GM18873 (cell line): Measurements from ENCODE around the gene FAM3A.
"Not testable (repeated sequence)": the region's sequence is repeated elsewhere in the genome, so short reads cannot be mapped to it uniquely, and the experiment has no call there.

Experiments
- ATAC-seq: cut with Tn5 transposase; IDR thresholded peaks from one replicate; pipeline ENCODE4 v1.9.1; 2021; ENCODE audit warnings: mild to moderate bottlenecking, moderate library complexity, moderate number of reproducible peaks; ENCODE audit not compliant: unreplicated experiment, low FRiP score

Gene FAM3A, protein sequence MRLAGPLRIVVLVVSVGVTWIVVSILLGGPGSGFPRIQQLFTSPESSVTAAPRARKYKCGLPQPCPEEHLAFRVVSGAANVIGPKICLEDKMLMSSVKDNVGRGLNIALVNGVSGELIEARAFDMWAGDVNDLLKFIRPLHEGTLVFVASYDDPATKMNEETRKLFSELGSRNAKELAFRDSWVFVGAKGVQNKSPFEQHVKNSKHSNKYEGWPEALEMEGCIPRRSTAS

DNA sequence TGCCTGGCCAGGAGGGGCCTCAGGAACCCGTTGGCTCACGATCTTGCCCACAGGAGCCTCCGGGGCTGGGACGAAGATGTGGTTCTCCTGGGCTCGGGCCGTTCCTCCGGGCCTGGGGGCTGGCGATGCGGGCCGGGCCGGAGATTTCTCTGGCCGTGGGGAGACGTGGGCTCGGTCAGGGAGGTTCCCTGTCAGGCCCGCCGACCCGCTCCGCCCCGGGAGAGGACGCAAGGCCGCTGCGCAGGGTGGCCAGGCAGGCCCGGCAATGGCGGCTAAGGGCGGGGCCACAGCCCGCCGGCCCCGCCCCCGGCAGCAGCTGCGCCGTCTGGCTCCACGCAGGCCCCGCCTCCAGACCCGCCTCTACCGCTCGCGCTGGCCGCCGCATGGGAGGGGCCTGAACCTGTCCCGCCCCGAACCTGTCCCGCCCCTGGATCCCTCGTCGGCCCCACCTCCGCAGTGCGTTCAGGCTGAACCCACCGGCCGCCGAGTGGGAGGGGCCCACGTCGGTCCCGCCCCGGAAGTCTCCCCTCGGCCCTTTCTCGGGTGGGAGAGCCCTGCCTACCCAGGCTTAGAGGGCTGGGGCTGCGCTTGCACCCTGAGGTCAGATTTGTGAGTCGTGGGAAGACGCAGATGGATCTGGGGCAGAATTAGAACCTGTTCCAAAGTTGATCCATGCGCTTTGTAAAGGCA, at the start of gene FAM3A:
TSS of gene FAM3A (minus strand) at position 267 of the 690 bp plus-strand sequence. CDS start 460 bp downstream, outside the sequence.
- ATAC-seq: peak; percentile 69

DNA sequence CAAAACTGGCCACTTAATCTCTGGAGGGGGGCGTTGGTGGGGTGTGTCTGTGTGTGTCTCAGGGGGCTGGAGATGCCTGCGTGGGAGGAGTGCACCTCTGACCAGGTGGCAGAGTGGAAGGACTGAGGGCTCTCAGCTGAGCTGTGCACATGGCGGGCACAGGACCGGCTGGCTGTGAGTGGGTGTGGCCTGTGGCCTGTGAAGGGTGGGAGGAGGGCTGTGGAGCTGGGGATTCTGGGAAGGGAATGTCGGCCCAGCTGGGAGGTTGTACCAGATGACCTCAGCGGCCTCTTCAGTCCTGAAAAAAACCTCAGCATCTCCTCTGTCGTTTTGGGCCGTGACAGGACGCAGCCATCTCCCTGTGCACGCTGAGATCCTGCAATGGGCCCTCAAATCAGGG, 46.3 kb upstream of the FAM3A start:
- not testable (repeated sequence) for ATAC-seq

DNA sequence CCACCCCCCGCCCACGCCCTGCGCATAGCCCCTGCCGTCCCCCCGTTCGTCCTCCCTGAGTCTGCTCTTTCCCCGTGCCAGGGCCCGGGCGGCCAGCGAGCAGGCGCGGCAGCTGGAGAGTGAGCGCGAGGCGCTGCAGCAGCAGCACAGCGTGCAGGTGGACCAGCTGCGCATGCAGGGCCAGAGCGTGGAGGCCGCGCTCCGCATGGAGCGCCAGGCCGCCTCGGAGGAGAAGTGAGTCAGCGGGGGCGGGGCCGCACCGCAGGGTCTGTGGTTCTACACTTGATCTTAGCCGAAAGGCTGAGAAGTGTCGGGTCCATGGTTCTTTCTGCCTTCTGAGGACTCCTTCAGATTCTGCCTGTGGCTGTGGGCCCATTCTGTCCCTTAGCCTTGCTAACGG, 44.3 kb upstream of the FAM3A start:
- not testable (repeated sequence) for ATAC-seq

DNA sequence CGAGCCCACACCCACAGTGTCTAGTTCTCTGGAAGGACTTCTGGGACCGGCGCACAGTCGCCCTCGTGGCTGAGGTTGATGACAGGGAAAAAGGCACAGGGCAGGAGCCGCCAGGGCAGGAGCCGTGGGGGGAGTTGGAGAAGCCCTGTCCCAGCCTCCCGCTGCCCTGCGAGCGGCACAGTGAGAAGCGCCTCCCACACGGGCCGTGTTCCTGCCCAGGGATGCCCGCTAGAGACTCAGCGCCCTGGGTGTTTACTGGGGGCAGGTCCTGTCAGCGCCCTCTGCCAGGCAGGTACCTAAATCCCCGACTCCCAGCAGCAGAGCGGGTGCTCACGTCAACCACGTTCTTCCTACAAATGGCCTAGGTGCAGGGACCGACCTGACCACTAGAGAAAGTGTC, 42.9 kb upstream of the FAM3A start:
- ATAC-seq: not testable (repeated sequence)

DNA sequence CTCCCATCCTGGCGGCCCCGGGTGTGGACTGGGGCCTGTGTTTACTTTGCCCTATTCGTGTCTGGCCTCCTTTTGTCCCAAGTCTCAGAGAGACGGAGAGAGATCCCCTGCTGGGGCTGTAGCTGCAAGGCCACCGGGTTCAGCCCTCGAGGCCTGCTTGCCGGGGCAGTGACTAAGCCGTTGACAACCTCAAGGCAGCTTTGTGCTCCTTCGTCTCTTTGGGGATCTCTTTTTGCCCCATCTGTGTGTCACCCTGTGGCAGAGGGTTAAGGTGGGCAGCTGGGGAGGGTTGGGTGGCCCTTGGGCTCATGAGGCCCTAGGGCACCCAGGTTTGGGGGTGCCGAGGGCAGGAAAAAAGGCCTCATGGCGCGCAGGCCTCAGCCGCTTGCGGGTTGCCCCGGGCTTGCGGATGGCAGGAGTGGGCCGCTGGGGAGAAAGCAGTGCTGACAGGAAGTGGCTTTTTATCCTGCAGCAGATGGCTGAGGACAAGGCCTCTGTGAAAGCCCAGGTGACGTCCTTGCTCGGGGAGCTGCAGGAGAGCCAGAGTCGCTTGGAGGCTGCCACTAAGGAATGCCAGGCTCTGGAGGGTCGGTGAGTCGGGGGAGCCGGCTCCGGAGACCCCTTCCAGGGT, 42.1 kb upstream of the FAM3A start:
- ATAC-seq: not testable (repeated sequence)

DNA sequence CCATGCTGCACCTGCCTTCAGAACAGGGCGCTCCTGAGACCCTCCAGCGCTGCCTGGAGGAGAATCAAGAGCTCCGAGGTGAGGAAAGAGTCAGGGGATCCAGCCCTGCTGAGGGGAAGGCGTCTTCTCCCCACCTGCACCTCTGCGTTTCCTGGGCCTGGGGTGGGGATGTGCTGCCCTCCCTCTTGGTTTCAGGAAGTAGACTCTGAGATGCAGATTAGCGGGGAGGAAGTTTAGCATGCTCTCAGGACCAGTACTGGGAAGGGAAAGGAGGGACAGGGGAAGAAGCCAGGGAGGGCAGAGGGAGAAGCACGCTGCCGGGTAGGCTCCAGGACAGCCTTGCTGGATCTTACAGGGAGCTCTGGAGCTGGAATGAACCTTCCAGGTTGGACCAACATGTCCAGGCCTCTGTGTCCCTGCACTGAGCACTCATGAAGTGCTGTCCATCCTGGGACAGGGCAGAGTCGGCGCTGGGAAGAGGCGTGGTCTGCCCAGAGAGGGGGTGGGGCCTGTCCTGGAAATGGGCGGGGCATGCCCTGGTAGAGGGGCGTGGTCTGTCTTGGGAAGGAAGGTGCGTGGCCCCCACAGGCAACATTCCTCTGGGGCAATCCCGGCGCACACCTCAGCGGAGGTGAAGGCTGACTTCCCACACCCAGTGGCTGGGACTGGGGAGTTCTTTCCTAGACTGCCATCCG, 36.2 kb upstream of the FAM3A start:
- not testable (repeated sequence) for ATAC-seq

DNA sequence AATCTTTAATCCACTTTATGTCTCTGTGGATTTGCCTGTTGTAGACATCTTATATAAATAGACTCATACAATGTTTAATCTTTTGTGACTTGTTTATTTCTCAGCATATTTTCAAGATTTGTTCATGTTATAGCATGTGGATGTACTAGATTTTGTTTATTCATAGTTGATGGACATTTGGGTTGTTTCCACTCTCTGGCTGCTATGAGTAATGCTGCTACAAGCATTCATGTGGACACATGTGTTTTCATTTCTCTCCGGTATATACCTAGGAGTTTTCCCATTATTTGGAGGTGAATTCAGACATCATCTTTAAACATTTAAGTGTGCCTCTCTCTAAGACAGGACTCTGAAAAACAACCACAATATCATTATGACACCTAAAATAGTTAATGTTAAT, 33.7 kb upstream of the FAM3A start:
- ATAC-seq: no peak

DNA sequence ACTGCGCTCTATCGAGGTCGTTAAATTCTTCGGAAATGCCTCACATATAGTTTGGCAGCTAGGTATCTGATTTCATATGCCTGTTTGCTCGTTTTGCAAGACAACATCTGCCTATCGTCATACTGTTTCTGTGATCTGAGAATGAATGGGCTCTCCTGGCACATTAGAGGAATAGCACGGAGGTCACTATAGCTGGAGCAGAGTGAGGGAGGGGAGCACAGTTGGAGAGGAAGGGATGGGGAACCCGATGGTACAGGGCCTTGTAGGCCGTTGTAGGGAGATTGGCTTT, 31.9 kb upstream of the FAM3A start:
- ATAC-seq: no peak

DNA sequence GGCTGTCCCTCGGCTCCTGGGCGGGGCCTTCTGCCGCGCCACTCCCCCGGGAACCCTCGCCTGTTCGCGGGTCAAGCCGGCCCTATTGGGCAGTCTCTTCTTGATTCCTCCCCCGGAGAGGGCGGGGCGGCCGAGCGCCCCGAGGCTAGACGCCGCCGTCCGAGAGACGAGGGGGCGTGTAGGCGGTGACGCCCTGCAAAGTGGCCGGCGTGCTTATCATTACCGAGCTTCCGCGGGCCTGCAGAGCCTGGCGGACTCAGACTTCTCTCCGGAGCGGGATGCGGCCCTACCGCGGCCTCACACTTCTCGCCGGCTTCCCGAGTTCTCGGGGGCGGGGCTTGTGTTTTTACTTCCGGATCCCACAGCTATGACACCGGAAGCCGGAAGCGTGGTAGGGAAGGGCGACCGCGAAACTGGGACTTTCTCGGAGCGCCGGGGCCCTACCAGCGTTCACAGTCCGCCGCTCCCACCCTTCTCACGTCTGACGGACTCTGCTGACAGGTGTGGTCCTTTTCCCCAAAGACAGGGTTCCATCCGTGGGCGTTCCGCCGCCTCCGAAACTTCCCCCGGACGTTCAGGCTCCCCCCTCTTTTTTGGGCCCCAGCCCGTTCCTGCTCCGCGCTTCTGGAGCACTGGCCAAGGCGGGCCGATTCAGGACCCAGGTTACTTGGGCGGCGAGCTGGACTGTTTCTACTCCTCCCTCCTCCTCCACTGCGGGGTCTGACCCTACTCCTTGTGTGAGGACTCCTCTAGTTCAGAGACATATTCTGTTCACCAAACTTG, 31.4 kb upstream of the FAM3A start, which contains the start of gene IKBKG:
TSS of gene IKBKG (plus strand) at position 376 of the 783 bp plus-strand sequence. CDS start 4,383 bp downstream, outside the sequence.
- peak; percentile 70 for ATAC-seq

DNA sequence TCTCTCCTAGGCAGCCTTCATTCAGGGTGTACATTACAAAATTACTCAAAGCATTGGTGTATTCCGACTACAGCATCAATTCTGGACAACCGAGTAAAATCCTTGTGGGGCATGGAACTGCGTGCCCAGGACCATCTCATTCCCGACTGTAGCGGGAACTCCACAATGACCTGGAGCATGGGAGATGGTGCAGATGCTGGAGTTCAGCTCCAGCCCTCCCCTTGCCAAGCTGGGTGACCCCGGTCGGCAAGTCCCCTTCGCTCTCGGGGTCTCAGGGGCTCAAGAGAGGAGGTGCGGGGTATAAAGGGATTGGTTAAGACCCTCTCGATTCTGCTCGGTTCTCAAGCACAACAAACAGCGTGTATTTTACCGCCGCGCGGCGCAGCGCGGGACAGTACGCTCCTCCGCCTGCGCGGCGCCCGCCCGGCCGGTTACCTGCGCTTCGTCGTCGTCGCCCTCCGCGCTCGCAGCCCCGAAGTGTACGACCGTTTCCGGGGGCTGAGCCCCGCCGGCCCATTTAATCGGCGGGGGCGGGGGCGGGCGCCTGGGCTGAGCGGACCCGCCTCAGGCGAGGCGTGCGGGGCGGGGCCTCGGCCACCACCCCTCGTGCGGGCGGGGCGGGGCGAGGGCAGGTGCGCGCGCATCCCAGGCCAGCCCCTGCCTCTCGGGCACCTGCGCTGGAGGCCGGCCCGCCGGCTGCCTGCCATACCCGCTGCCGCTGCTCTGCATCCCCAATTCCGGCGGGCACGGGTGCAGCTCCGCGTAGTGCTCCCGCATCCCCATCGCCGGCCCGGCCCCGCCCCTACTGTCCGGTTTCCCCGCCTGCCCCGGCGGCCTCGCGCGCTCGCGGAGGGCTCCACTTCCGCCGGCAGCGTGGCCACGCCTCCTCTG, 30.6 kb upstream of the FAM3A start, which contains the start of gene G6PD:
TSS of gene G6PD (minus strand) at position 493 of the 891 bp plus-strand sequence. CDS start 691 bp downstream, outside the sequence.
- peak; percentile 41 for ATAC-seq

DNA sequence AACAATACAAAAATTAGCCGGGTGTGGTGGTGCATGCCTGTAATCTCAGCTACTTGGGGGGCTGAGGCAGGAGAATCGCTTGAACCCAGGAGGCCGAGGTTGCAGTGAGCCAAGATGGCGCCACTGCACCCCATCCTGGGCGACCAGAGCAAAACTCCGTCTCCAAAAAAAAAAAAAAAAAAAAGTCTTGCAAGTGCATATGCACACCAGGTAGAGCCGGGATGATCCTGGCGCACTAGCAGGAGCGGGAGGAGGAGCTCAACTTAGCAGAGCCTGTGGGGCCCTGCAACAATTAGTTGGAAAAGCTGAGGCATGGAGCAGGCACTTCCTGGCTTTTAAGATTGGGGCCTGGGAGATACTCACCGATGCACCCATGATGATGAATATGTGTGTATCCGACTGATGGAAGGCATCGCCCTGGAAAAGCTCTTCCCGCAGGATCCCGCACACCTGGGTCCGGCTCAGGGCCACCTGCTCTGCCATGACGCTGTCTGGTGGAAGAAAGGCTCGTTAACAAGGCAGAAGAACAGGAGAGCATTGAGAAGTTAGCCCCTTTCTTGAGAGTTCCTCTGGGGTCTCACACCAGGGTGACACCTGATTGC, 29.7 kb upstream of the FAM3A start:
- no peak for ATAC-seq

DNA sequence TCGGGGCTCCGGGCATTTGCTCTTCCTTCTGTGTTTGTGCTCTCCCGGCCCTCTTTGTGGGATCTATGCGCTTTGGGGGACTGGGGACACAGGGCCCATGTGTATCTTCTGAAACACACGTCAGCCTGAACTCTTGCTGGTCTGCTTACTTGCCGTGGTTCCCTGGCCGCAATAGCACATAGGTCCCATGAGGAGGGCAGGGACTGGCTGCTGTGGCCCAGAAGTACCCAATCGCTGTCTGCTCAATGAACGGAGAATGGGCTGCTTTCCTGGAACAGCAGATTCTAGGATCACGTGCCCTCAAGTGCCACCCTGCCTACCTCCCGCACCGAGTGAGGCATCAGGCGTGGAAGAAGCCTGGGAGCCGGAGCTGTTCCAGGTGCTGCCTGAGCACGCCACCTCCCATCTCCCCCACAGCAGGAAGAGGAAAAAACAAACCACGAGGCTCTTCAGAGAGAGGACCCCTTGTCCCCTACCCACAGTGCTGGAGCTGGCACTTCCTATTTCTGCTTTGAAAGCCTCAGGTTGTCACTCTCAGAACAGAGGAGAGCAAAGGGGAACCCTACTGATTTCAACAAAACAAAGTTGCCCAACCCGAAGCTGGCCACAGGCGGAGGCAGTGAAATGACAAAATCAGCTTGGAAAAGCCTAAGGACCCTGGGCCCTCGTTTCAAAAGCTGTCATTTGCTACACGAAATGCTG, 26.8 kb upstream of the FAM3A start:
- ATAC-seq: no peak

DNA sequence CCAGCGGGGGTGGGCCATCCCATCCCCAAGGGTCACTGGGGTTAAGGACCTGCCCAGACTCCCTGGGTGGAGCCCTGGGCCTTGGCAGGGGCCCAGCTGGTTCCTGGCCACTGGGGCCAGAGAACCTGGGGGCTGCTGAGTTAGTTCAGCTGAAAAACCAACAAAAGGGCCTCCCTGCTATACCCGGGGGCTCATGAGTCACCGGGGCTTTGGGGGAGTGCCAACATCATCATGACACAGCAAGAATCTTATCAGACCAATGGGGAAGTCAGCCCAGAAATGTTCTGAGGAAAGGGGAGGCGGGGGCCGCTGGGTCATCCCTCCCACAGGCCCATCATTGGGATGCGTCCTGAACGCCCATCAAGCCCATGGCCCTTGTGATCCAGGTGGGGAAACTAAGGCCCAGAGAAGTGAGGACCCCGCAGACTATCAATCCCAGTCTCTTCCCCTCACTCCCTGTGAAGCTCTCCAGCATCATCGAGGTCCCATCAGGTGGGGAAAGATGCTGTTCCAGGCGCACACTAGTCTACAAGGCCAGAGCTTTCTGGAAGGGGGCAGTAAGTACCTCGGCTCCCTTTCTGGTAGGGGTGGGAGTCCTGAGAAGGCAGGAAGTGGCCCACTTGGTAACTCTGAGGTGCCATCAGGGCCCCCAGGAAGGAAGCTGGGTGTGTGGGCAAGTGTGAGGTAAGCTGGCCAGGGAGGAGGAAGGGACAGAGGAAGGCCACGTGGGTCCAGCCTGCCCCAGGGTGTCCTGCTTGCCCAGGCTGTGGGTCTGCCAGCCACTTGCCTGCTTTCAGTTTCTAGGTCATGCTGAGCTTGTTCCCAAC, 26.1 kb upstream of the FAM3A start:
- no peak for ATAC-seq

DNA sequence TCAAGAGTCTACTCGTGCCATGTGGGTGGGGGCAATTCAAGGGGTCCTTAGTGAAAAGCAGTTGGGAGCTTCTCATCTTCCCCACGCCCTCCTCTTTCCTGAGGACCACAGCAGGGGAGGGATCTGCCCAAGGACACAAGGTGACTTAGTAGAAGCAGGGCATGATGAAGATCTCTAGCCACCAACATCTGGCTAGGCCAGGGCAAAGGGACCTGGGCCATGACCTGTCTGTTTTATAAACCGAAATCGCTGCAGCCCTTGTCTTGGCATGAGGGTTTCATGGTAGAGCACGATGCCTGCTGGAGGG, 25.5 kb upstream of the FAM3A start:
- ATAC-seq: no peak

DNA sequence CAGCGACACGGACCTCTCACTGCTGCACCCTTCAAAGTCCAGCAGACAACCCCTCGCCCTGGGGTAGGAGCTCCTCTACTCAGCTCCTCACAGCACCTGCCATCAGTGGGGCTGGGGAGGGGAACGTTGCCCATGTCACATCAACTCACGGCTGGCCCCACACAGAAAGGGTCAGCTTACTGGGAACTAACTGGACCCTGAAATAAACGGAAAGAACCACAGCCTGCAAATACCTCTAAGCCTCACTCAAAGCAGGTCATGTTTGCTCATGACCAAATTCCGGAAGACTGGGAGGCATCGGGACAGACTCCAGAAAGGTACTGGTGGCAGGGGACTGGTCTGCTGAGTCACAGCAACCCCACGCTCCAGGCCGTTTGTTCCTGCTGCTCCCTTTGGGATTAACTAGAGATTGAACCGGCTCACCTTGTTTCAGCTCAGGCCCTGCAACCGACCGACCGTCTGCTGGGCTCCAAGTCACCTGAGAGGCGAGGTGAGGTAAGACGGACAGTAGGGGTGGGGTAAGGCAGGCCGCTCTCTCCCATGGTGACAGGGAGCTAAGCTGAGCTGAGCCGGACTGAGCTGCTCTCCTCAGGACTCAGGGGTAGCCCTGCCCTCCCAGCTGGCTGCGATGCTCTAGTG, 25.0 kb upstream of the FAM3A start:
- no peak for ATAC-seq

DNA sequence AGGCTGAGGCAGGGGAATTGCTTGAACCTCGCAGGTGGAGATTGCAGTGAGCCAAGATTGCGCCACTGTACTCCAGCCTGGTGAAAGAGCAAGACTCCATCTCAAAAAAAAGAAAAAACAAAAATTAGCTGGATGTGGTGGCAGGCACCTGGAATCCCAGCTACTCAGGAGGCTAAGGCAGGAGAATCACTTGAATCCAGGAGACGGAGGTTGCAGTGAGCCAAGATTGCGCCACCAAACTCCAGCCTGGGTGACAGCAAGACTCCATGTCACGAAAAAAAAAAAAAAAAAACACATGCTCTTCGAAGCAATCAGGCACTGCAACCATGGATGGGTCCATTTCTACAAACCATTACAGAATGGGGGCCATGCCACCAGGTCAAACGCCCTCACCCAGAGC, 24.3 kb upstream of the FAM3A start:
- ATAC-seq: not testable (repeated sequence)

DNA sequence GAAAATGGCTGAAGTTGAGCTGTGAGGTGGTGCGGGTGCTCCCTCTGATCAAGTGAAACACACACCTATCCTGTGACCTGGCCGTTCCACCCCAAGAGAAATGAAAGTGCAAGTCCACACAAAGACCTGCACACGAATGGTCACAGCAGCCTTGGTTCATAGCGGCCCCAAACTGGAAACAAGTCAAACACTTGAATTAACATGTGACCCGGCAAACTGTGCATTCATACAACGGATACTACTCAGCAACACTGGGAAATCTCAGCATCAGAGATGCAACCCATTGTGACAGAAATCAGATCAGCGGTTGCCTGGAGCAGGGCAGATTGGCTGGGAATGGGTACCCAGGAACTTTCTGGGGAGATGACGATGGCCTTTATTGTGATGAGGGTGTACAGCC, 23.0 kb upstream of the FAM3A start:
- ATAC-seq: no peak
